ES-I3 (cell line): ENCODE data around the gene SLC29A1.

ENCODE experiments used
- H3K36me3 ChIP-seq: 2 replicates; pipeline ENCODE4 v1.6.1; 2013; ENCODE audit warnings: mild to moderate bottlenecking, low read length, control low read depth, moderate library complexity; ENCODE audit not compliant: insufficient read depth
- H3K4me1 ChIP-seq: 2 replicates; pipeline ENCODE4 v1.6.1; 2013; ENCODE audit warnings: mild to moderate bottlenecking, control low read depth, low read length; ENCODE audit not compliant: insufficient read depth
- H3K9ac ChIP-seq: 2 replicates; pipeline ENCODE4 v1.6.1; 2013; ENCODE audit warnings: low read depth, mild to moderate bottlenecking, low read length, moderate library complexity
- H3K9me3 ChIP-seq: 2 replicates; pipeline ENCODE4 v1.6.1; 2013; ENCODE audit warnings: mild to moderate bottlenecking, low read length, moderate library complexity; ENCODE audit not compliant: control insufficient read depth, insufficient read depth

Gene SLC29A1

DNA sequence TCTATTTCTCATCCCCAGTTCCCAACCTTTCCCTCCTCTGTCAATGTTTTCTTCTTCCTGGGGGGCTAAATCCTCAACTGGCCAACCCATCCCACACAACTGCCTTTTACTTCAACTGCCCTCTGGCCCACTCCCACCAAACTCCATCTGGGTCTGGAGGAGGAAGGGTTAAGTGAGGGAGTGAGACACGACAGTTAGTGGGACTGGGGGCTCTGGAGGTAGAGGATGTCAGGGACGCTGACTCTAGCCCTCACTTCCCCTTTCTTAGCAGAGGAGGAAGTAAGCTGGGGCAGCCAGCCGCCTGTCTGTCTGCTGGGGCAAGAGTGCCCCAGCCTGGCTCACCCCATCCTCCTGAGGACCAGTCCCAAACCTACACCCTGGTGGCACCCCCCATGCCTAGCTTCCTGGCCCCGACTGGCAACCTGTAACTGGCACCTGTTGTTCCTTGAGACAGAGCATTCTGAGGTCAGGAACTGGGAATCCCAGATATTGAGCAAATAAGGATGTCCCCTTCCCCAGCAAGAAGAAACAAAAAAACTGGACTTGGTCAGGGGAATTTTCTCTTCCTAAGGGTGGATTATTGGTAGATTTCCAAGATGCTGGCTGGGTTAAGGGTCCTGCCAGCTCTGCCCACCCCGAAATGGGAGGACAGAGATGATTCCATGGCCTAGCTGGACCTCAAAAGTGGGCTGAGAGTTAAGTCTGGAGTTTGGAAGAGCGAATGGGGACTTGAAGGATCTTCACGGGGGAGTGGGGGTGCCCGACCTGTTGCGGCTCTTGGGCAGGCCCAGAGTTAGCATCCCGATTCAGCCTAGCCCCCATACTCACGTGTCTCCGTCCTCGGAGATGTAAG lies 41.0 kb downstream of the SLC29A1 start:
- peak overlapping the region; percentile 80 for H3K9ac ChIP-seq
- H3K36me3 ChIP-seq, result no peaks in the 10 kb centered on the region
- no peaks in the 10 kb centered on the region for H3K9me3 ChIP-seq
- H3K4me1 ChIP-seq, result peaks cover 19% of the 10 kb centered on the region; the same call in 1 of the 2 replicates

DNA sequence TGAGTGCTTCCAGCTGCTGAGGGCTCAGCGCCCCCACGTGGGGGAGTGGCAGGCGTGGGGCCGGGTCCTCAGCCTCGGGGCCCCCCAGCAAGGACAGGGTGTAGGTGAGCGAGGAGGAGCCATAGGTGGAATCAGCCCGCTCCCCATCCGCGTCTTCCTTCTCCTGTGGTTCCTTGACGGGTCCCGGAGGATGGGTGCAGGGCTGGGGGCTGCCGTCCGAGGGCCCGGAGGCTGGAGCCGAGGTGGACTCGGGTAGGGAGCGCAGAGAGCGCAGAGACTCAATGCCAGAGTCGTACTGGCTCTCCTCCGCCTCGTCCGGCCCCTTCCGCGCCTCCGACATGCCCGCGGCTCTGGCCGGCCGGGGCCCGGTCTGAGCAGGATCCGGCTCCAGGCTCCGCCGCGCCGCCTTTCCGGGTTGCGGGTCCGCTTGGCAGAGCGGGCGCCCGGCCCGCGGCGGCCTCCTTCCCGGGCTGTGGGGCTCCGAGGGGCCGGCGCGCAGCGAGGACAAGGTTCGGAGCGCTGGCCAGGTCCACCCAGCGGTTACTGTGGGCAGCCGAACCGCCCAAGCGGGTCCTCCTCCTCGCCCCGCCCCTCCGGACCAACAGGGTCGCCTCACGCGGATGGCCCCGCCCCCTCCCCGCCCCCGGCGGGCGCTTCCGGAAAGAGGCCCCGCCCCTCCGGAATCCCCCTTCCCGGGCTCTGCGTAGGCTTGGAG lies 41.8 kb downstream of the SLC29A1 start, which contains the start of gene NFKBIE:
Gene NFKBIE, minus strand, starts transcription at position 545 of the 715 bp plus-strand sequence. Its CDS starts 205 bp downstream, at position 340.
- Histone ChIP-seq H3K9me3 (no peaks in the 10 kb centered on the region), H3K9ac (peak within 1 kb of the TSS; percentile 80), H3K36me3 (no peaks in the 10 kb centered on the region), H3K4me1 (peaks cover 19% of the 10 kb centered on the region; the same call in 1 of the 2 replicates)

DNA sequence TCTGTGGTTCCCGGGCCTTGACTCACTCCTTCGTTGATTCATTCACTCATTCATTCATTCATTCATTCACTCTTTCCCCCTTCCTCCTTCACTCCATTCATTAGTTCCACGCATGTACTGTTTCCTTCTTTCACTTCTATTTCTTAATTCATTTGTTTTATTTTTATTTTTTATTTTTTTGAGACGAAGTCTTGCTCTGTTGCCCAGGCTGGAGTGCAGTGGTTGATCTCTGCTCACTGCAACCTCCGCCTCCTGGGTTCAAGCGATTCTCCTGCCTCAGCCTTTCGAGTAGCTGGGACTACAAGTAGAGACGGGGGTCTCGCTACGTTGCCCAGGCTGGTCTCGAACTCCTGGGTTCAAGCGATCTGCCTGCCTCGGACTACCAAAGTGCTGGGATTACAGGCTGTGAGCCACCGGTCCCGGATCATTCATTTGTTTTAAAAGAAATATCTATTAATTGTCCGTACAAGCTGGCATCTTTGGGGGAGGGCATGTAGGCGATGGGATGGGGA lies 42.4 kb downstream of the SLC29A1 start:
- peaks cover 19% of the 10 kb centered on the region; the same call in 1 of the 2 replicates for H3K4me1 ChIP-seq
- H3K9me3 ChIP-seq, result no peaks in the 10 kb centered on the region
- no peaks in the 10 kb centered on the region for H3K36me3 ChIP-seq
- no peak overlapping the region for H3K9ac ChIP-seq

DNA sequence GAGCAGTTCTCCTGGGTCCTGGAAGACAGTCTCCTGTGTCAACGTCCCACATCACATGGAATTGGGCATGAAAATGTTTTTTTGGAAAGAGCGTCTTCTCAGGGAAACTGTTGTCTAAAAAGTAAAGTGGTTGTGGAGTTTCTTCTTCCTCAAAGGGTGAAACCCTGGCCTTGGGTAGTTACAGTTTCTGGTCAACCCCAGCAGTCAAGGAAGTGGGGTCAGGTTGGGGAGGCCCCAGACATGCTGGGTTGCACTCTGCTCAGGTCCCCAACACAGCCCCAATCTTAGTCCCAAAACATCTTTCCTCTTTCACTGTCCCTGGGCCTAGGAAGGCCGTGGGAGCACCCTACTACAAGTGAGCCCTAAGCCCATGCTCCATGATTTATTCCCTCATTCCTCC lies 43.0 kb downstream of the SLC29A1 start:
- Histone ChIP-seq H3K9ac (no peak overlapping the region), H3K9me3 (no peaks in the 10 kb centered on the region), H3K4me1 (peaks cover 22% of the 10 kb centered on the region; the same call in 1 of the 2 replicates), H3K36me3 (no peaks in the 10 kb centered on the region)

DNA sequence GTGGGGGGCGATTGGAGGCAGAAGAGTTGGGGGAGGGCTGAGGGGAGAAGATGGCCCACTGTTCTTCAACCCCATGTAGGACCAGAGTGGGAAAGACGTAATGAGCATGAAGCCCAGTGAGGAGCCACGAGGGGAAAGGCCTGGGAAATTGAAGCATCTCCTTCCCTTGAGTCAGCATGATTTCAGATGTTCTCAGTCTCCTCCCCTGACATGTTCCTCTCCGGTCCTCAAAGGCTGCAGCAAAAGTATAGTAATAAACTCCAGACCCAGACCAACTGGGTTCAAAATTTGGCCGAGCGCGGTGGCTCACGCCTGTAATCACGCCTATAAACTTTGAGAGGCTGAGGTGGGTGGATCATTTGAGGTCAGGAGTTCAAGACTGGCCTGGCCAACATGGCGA lies 43.9 kb downstream of the SLC29A1 start:
- no peaks in the 10 kb centered on the region for H3K36me3 ChIP-seq
- H3K9me3 ChIP-seq, result no peaks in the 10 kb centered on the region
- H3K9ac ChIP-seq, result no peak overlapping the region
- peaks cover 27% of the 10 kb centered on the region; the same call in 1 of the 2 replicates for H3K4me1 ChIP-seq

DNA sequence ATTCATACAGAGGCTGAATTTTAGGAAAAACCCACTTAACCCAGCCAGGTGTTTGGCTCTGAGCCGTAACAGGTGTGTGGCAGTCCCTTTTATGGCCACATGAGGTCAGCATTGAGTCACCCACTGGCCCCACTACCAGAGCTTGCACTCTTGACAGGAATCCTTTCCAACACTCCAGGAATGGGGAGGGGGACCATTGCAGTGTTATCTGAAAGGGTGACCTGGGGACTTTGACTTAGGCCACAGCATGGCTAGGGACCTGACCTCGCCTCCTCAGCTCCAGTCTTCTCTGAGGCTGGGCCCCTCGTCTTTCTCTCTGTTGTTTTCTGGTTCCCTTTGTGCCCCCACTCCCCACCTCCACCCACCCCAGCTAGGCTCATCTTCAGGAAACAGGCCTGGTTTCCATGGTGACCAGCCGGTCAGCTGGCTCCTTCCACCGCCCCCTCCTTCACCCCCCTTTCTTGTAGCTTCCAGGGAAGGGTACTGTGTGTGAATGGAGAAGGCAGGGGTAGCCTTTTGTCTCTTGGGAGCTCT lies 44.8 kb downstream of the SLC29A1 start:
- Histone ChIP-seq H3K9me3 (no peaks in the 10 kb centered on the region), H3K4me1 (peaks cover 20% of the 10 kb centered on the region; the same call in 1 of the 2 replicates), H3K9ac (no peak overlapping the region), H3K36me3 (no peaks in the 10 kb centered on the region)

DNA sequence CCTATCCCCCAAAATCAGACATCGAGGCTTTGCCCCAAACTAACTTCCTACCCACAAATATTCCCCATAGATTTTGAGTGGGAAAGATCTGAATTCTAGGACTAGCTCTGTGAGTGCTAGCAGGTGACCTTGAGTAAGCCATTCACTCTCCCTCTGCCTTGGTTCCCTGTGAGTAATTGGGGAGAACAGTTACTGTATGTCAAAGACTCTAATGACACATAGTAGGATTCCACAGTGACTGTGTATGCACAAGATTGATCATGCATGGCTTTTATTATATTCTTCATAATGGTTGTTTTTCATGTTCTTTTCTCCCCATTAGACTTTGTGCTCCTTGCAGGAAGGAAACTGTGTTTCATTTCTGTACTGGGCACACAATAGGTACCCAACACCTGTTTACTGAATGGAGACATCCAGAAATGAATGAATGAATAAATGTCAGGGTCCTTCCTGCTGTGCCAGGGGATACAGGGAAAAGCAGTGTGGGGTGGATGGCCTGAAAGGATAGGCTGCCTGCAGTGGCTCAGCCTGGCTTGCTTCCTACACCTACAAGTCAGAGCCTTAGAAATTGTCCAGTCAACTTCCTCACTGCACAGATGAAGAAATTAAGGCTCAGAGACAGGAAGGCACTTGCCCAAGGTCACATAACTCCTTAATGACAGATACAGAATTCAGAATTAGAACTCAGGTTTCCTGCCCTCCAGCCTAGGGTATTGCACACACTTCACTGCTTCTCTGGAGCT lies 46.0 kb downstream of the SLC29A1 start:
- no peak overlapping the region for H3K9ac ChIP-seq
- no peaks in the 10 kb centered on the region for H3K36me3 ChIP-seq
- H3K4me1 ChIP-seq, result peaks cover 13% of the 10 kb centered on the region; the same call in 1 of the 2 replicates
- H3K9me3 ChIP-seq, result no peaks in the 10 kb centered on the region

DNA sequence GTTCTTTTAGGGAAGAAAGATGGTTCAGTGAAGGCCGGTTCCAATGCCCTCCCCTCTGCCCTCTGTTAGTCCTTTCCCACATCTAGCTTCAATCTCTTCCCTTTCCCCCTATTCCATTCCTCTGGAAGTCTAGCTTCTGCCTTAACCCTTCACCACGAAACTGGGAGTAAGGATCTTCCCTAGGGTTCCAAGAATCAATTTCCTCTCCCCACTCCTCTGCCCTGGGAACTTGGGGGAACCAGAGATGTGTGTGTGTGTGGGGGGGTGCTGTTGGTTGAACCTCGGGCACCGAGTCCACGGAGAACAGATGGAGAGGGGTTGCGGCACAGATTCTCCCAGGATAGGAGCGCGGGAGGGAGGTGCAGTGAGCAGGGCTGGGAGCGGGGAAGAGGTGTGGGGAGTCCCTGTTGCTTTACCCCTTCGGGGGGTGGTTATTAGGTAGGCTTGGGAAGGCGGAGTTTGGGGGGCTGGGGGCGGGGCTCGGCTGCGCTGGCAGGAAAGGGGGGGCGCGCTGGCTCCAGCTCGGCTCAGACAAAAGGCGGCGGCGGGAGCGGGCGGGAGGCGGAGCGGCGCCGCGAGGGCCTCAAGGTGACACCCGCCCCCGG lies 46.6 kb downstream of the SLC29A1 start, which contains the start of gene TMEM151B:
Gene TMEM151B, plus strand, starts transcription at position 530 of the 605 bp plus-strand sequence. CDS start 293 bp downstream, outside the sequence.
- Histone ChIP-seq H3K36me3 (no peaks in the 10 kb centered on the region), H3K9ac (peak within 1 kb of the TSS; percentile 29; the same call in 1 of the 2 replicates), H3K4me1 (peaks cover 13% of the 10 kb centered on the region; the same call in 1 of the 2 replicates), H3K9me3 (no peaks in the 10 kb centered on the region)

DNA sequence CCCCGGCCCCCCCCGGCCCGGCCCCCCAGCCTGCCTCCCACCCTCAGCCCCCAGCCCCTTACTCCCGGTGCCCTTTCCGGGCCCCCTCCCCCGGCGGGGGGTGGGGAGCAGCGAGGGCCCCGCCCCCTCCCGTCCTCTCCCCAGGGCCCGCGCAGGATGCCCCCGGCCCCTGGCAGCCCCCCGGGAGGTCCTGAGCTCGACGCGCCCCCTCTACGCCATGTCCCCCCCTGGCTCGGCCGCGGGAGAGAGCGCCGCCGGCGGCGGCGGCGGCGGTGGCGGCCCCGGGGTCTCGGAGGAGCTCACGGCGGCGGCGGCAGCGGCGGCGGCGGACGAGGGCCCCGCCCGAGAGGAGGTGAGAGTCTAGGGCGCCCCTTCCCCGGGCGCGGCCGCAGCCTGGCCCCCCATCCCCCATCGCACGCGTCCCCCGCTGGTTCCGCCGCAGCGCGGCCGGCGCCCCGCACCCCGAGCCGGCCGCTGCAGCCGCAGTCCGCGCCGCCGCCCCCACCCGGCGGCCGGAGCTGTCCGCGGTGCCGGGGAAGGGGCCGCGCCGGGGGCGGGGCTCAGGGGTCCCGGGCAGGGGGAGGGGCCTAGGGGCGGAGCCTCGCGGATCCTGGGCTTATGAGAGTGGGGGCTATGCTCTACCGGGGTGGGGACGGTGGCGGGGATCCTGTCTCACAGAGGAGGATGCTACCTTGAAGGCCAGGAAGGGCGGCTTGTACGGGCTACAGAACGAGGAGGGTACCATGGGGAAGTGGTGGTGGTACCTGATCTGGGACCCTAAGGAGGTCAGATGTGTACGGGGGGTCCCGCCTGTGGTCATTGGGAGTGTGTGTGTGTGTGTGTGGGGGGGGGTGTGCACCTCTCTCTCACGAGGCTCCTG lies 47.4 kb downstream of the SLC29A1 start:
- H3K9ac ChIP-seq, result peak overlapping the region; percentile 24; the same call in 1 of the 2 replicates
- H3K9me3 ChIP-seq, result no peaks in the 10 kb centered on the region
- peaks cover 13% of the 10 kb centered on the region; the same call in 1 of the 2 replicates for H3K4me1 ChIP-seq
- H3K36me3 ChIP-seq, result no peaks in the 10 kb centered on the region

DNA sequence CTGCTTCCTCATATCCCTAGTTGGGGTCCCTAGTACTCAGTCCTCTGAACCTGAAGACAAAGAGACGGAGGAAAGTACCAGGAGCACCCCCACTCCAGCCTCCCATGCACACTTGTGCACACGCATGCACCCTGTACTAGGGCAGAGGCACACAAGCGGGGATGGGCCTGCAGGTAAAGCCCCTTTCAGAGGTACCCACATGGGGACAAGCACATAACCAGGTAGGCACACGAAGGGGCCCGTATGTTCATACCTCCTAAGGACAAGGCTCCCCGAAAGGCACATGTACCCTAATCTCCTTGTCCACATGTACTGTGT lies 48.0 kb downstream of the SLC29A1 start:
- H3K9me3 ChIP-seq, result no peaks in the 10 kb centered on the region
- peaks cover 13% of the 10 kb centered on the region; the same call in 1 of the 2 replicates for H3K4me1 ChIP-seq
- H3K9ac ChIP-seq, result no peak overlapping the region
- H3K36me3 ChIP-seq, result no peaks in the 10 kb centered on the region

DNA sequence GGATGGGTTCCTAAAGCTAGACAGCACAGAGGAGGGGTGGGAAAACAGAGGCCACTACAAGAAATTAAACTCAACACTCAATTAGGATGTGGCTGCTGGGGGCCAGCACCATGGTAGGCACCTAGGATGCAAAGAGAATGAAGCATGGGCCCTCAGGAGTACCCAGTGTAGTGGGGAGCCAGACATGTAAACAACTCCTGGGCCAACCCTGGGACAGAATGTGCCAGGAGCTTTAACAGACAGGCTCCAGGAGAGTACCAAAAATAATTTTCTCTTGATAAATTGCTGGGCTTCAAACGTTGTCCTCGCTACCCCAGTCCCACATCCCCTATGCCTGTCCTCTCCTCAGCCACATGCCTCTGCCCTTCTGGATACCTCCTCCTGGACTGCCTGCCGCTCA lies 48.5 kb downstream of the SLC29A1 start:
- Histone ChIP-seq H3K9me3 (no peaks in the 10 kb centered on the region), H3K9ac (no peak overlapping the region), H3K36me3 (no peaks in the 10 kb centered on the region), H3K4me1 (peaks cover 13% of the 10 kb centered on the region; the same call in 1 of the 2 replicates)

DNA sequence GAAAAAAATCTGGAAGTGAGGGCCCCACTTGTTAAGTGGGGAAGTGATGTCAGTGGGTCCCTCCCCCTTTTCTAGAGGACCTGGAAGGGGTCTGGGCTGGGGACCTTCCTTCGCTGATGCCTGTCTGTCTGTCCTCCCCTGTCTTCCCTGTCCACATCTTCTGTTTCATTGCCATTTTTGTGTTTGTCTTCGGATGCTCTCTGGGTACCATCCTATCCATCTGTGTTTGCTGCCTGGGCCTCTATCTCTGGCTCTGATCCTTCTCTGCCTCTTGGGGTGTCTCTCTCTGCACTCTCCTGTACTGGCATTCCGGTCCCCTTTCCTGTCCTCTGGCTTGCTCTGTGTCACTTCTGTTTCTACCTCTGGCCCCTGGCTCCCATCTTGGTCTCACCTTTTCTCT lies 49.1 kb downstream of the SLC29A1 start:
- Histone ChIP-seq H3K36me3 (no peaks in the 10 kb centered on the region), H3K9me3 (no peaks in the 10 kb centered on the region), H3K4me1 (peaks cover 13% of the 10 kb centered on the region; the same call in 1 of the 2 replicates), H3K9ac (no peak overlapping the region)
